HG02885 (cell line): ENCODE results near the gene FXYD6.

Source experiments
- ATAC-seq: cut with Tn5 transposase; IDR thresholded peaks from one replicate; pipeline ENCODE4 v1.9.1; 2021; ENCODE audit warnings: mild to moderate bottlenecking; ENCODE audit not compliant: unreplicated experiment, poor library complexity

Gene FXYD6

DNA sequence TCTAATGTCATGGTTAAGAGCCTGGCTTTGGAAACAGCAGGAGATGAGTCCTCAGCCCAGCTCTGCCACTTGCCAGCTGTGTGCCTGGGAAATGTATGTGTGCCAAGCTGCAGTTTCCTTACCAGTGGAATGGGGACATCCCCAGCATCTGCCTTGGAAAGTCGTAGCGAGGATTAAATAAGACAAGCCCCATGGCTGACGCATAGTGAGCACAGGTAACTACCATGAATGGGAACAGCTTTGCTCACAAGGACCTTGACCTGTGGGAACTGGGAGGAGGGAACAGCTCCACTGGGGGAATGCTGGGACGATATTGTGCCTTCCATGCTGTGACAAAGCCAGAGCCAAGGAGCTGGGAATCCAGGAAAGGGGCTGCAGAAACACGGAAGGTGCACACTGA, 76.8 kb downstream of the FXYD6 start:
- ATAC-seq, result no peak

GRCh38 chr11:117796872-117797529, 79.5 kb downstream of the FXYD6 start, which contains the start of gene DSCAML1:
Gene DSCAML1, minus strand, starts transcription at chr11:117797216. Its CDS starts 137 bp downstream, at chr11:117797079.
- ATAC-seq, result no peak

GRCh38 chr11:117796456-117796871, 80.0 kb downstream of the FXYD6 start:
- no peak for ATAC-seq

DNA sequence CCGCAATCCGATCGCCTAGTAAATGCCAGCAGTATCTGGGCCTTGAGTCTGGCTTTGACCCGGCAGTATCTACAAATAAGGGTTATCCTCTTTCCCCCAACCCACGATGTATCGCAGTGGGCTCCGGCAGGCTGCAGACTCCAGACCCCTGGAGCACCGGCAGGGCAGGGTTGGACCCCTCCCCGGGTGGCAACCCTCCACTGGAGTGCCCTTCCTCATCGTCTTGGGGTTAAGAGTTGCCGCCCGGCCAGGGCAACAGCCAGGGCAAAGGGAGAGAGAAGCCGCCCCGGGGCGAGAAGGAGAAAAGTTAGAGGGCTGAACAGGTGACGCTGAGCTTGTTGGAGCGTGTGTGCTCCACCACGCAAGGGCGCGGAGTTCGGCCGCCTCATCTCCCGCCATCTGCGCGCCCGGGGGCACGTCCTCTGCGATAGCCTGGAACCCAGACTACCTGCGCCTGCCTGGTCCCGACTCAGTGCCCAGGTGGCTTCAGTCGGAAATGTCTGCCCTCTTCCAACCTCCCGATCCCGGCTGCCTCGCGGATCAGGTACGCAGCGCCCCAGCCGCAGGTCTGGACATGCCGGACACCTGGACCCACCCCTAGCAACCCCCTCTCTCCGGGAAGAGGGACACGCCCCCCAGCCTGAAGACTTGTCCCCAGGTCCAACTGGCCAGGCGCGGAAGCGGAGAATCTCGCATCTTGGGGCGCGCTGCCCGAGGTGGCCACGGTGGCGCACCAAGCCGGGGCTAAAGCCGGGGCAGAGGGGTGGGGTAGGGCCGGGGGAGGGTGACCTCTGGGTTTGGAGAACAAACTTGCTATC, 80.6 kb downstream of the FXYD6 start:
- no peak for ATAC-seq

GRCh38 chr11:117794772-117795629, 81.5 kb downstream of the FXYD6 start:
- no peak for ATAC-seq

DNA sequence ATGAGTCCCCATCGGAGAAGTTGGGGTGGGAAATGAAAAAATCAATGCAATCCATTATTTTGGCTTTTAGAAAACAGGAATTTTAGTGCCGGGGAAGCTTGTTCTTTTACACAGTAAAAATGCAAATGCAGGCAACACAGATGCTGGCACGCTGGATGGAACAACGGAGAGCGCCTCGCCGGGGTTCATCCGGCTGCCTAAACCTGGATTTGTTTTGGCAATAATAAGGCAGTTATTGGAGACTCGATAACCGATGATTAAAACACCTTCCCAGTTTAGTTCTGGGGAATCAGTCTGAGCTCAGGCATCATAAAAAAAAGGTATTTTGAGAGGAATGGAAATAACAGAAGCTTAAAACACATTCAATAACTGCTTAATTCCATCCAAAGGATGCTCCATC, 82.3 kb downstream of the FXYD6 start:
- ATAC-seq, result no peak

DNA sequence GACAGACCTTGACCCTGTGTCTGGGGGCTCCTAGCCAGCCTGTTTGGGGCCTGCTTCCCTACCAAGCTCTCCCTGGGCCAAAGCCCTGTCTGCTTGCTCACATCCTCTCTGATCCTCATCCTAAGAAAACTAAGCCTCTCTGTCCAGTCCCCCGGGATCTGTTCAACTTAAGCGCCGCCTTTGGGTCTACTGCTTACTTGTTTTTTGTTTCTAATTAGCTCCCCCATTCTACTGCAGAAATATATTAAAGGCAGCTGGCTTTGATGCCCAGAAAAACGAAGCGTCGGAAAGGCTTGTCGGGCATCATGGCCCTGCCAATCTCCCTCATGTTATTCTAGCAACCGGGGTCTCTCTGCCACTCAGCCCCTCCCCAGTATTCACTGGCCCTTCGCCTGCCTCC, 82.9 kb downstream of the FXYD6 start:
- ATAC-seq, result no peak

DNA sequence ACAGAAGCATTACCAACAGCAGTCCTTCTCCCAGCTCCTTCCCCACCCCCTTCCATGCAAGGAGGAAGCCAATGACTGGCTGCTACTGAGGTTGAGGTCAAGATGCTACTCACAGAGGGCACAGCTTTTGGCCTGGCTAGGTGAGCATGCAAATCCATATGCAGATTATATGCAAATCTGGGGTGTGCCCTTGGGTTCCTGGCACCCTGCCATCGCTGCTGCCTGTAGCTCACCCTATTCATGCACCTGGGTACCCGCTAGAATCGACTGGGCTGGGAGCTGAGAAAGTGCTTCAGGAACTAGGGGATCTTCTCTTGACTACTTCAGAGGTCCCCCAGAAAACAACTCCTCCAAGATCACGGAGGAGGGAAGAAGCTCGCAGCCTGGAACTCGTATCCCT, 83.5 kb downstream of the FXYD6 start:
- ATAC-seq, result no peak

GRCh38 chr11:117792241-117792640, 84.2 kb downstream of the FXYD6 start:
- ATAC-seq, result no peak

DNA sequence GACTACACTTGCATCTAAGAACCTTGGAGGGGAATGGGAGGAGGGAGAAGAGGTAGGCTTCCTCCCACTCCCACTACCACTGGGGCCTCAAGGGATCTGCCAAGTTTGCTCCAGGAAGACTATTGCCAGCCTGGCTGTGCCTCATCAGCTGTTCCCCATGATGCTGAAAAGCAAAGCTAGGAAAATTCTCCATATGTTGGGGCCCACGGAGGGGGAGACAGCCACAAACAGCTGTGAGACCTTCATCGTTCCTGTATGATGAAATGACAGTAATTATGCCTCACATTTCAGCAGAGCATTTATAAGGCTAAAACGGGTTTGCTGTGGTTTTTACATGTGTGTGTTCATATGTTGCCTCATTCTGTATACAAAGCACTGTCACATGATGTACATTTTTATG, 86.2 kb downstream of the FXYD6 start:
- no peak for ATAC-seq

DNA sequence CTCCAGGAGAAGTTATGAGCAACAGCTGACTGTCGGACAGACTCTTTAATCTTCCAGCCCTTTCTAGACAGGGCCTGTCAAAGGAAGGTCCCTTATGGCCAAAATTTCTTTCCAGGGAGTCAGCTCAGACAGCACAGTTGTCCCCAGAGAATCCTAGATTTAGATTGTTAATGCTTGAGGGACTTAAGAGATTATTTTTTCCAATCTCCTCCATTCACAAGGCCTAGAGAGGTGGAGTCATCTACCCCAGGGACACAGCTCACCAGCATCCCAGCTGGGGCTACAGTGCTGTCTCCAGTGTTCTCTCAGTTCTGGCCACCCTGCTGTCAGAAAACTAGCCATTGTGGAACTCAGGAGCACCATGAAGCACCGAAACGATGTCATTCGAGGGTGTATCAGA, 87.2 kb downstream of the FXYD6 start:
- no peak for ATAC-seq
